SK-N-SH treated with all-trans-retinoic acid at 6 μM for 48 hours (cell line): ENCODE measurements around the gene SYNE1.

Experiments used
- CSDC2 ChIP-seq: fragments of 250-450 bp; sonication (Bioruptor Pico); IDR thresholded peaks from 2 replicates; pipeline ENCODE4 v1.5.0; 2020; ENCODE audit warnings: mild to moderate bottlenecking, moderate library complexity
- ESRRG ChIP-seq: fragments of 250-450 bp; sonication (Bioruptor Pico); IDR thresholded peaks from 2 replicates; pipeline ENCODE4 v1.6.1; 2021; ENCODE audit warnings: mild to moderate bottlenecking
- PPARA ChIP-seq: fragments of 250-450 bp; sonication (Bioruptor Pico); IDR thresholded peaks from 2 replicates; pipeline ENCODE4 v1.5.0; 2020; ENCODE audit warnings: mild to moderate bottlenecking, borderline replicate concordance
- ZFP3 ChIP-seq: fragments of 250-450 bp; sonication (Bioruptor Pico); IDR thresholded peaks from 2 replicates; pipeline ENCODE4 v1.5.0; 2020; ENCODE audit warnings: mild to moderate bottlenecking, moderate library complexity
- ZNF565 ChIP-seq: fragments of 450-650 bp; formaldehyde crosslinking; conservative IDR thresholded peaks from 2 replicates; pipeline ENCODE4 v1.5.0; 2020; ENCODE audit warnings: low read depth, mild to moderate bottlenecking, moderate library complexity
- TF ChIP-seq, protein P1 (sequence below): fragments of 250-450 bp; sonication (Bioruptor Pico); IDR thresholded peaks from 2 replicates; pipeline ENCODE4 v1.5.1; 2020; ENCODE audit warnings: low read depth, mild to moderate bottlenecking, moderate library complexity
- TF ChIP-seq, protein P2 (sequence below): fragments of 250-450 bp; sonication (Bioruptor Pico); IDR thresholded peaks from 2 replicates; pipeline ENCODE4 v1.8.0; 2020; ENCODE audit warnings: mild to moderate bottlenecking, moderate library complexity, borderline replicate concordance

DNA sequence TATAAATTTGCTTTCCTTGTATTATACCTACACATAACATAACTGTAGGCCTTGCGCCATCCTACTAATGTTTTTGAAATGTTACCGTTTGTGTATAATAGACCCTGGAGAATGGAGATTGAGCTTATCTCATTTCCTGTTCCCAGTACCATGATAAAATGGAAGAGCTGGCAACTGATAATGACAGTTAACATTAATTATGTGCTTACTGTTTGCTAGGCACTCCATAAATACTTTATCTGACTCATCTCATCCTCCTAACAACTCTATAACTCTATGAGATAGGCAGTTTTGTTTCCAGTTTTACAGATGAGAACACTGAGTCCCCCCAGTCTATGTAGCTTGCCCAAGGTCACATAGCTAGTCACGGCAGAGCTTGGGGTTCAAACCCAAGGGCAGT is 396.7 kb downstream of the SYNE1 start:
- TF ChIP-seq, protein P1, sequence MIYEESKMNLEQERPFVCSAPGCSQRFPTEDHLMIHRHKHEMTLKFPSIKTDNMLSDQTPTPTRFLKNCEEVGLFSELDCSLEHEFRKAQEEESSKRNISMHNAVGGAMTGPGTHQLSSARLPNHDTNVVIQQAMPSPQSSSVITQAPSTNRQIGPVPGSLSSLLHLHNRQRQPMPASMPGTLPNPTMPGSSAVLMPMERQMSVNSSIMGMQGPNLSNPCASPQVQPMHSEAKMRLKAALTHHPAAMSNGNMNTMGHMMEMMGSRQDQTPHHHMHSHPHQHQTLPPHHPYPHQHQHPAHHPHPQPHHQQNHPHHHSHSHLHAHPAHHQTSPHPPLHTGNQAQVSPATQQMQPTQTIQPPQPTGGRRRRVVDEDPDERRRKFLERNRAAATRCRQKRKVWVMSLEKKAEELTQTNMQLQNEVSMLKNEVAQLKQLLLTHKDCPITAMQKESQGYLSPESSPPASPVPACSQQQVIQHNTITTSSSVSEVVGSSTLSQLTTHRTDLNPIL (CRISPR knock-in tag) = no peak
- TF ChIP-seq ZFP3 (CRISPR knock-in tag) = no peak
- TF ChIP-seq, protein P2, sequence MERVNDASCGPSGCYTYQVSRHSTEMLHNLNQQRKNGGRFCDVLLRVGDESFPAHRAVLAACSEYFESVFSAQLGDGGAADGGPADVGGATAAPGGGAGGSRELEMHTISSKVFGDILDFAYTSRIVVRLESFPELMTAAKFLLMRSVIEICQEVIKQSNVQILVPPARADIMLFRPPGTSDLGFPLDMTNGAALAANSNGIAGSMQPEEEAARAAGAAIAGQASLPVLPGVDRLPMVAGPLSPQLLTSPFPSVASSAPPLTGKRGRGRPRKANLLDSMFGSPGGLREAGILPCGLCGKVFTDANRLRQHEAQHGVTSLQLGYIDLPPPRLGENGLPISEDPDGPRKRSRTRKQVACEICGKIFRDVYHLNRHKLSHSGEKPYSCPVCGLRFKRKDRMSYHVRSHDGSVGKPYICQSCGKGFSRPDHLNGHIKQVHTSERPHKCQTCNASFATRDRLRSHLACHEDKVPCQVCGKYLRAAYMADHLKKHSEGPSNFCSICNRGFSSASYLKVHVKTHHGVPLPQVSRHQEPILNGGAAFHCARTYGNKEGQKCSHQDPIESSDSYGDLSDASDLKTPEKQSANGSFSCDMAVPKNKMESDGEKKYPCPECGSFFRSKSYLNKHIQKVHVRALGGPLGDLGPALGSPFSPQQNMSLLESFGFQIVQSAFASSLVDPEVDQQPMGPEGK (CRISPR knock-in tag) = no peak
- TF ChIP-seq ESRRG (CRISPR knock-in tag) = no peak
- no peak for TF ChIP-seq CSDC2 (CRISPR knock-in tag)
- no peak for TF ChIP-seq PPARA (CRISPR knock-in tag)
- no peak for TF ChIP-seq ZNF565 (CRISPR knock-in tag)
